ENCODE results near the gene ITGAD.

ITGAD gene

GRCh38 chr16:31380201-31380600, 12.9 kb upstream of the ITGAD start:
- Histone ChIP-seq H2AFZ (ENCODE audit: low read length) (no peak overlapping the region), H3K4me3 (ENCODE audit: low read depth, low read length, poor library complexity, severe bottlenecking) (no peak overlapping the region), H3K36me3 (ENCODE audit: insufficient read depth, low read length) (no peaks in the 10 kb centered on the region), H4K20me1 (ENCODE audit: insufficient read depth, low read length) (no peaks in the 10 kb centered on the region), H3K27me3 (ENCODE audit: insufficient read depth, low read length) (no peaks in the 10 kb centered on the region), H3K4me2 (ENCODE audit: low read length) (no peak overlapping the region), H3K4me1 (ENCODE audit: insufficient read depth, low read length, severe bottlenecking) (no peaks in the 10 kb centered on the region), H3K9me2 (ENCODE audit: low read depth, low read length) (no peaks in the 10 kb centered on the region), H3K9me3 (ENCODE audit: low read length) (no peaks in the 10 kb centered on the region), H3K9ac (ENCODE audit: low read length) (no peak overlapping the region), H3K27ac (ENCODE audit: low read depth, low read length, poor library complexity, severe bottlenecking) (no peak overlapping the region), H3F3A (ENCODE audit: insufficient read depth, low read length) (no peaks in the 10 kb centered on the region), H3K79me2 (ENCODE audit: insufficient read depth, low read length) (no peaks in the 10 kb centered on the region)
- no peak for TF ChIP-seq EZH2 (IDR thresholded peaks at IDR 0.05; ENCODE audit: borderline replicate concordance, low read length)
- no peak for TF ChIP-seq CTCF (IDR thresholded peaks at IDR 0.05; ENCODE audit: low read length)

GRCh38 chr16:31382485-31383161, 10.5 kb upstream of the ITGAD start:
- H3K27me3 ChIP-seq (ENCODE audit: insufficient read depth, low read length): peaks cover 3% of the 10 kb centered on the region; the same call in 1 of the 2 replicates
- TF ChIP-seq CTCF (IDR thresholded peaks at IDR 0.05; ENCODE audit: low read length): peak; percentile 81
- TF ChIP-seq EZH2 (IDR thresholded peaks at IDR 0.05; ENCODE audit: borderline replicate concordance, low read length): no peak
- H3F3A ChIP-seq (ENCODE audit: insufficient read depth, low read length): no peaks in the 10 kb centered on the region
- H3K79me2 ChIP-seq (ENCODE audit: insufficient read depth, low read length): no peaks in the 10 kb centered on the region
- no peak overlapping the region for H3K4me3 ChIP-seq (ENCODE audit: low read depth, low read length, poor library complexity, severe bottlenecking)
- H3K36me3 ChIP-seq (ENCODE audit: insufficient read depth, low read length): no peaks in the 10 kb centered on the region
- no peak overlapping the region for H3K27ac ChIP-seq (ENCODE audit: low read depth, low read length, poor library complexity, severe bottlenecking)
- H3K9me3 ChIP-seq (ENCODE audit: low read length): 0 out of 2 replicates have a peak, but pooled peaks cover 2% of the 10 kb centered on the region
- H3K9ac ChIP-seq (ENCODE audit: low read length): no peak overlapping the region
- H3K4me1 ChIP-seq (ENCODE audit: insufficient read depth, low read length, severe bottlenecking): no peaks in the 10 kb centered on the region
- H4K20me1 ChIP-seq (ENCODE audit: insufficient read depth, low read length): no peaks in the 10 kb centered on the region
- no peaks in the 10 kb centered on the region for H3K9me2 ChIP-seq (ENCODE audit: low read depth, low read length)
- H2AFZ ChIP-seq (ENCODE audit: low read length): no peak overlapping the region
- no peak overlapping the region for H3K4me2 ChIP-seq (ENCODE audit: low read length)

GRCh38 chr16:31385680-31386079, 7.5 kb upstream of the ITGAD start:
- TF ChIP-seq EZH2 (IDR thresholded peaks at IDR 0.05; ENCODE audit: borderline replicate concordance, low read length): no peak
- no peak for TF ChIP-seq CTCF (IDR thresholded peaks at IDR 0.05; ENCODE audit: low read length)
- H3K79me2 ChIP-seq (ENCODE audit: insufficient read depth, low read length): no peaks in the 10 kb centered on the region
- H3K4me3 ChIP-seq (ENCODE audit: low read depth, low read length, poor library complexity, severe bottlenecking): no peak overlapping the region
- H3K9me2 ChIP-seq (ENCODE audit: low read depth, low read length): no peaks in the 10 kb centered on the region
- H3K9ac ChIP-seq (ENCODE audit: low read length): no peak overlapping the region
- no peak overlapping the region for H3K27ac ChIP-seq (ENCODE audit: low read depth, low read length, poor library complexity, severe bottlenecking)
- H2AFZ ChIP-seq (ENCODE audit: low read length): no peak overlapping the region
- H3K4me2 ChIP-seq (ENCODE audit: low read length): no peak overlapping the region
- H3K27me3 ChIP-seq (ENCODE audit: insufficient read depth, low read length): peaks cover 3% of the 10 kb centered on the region; the same call in 1 of the 2 replicates
- no peaks in the 10 kb centered on the region for H3K36me3 ChIP-seq (ENCODE audit: insufficient read depth, low read length)
- H3K4me1 ChIP-seq (ENCODE audit: insufficient read depth, low read length, severe bottlenecking): no peaks in the 10 kb centered on the region
- no peaks in the 10 kb centered on the region for H4K20me1 ChIP-seq (ENCODE audit: insufficient read depth, low read length)
- H3K9me3 ChIP-seq (ENCODE audit: low read length): 0 out of 2 replicates have a peak, but pooled peaks cover 2% of the 10 kb centered on the region
- no peaks in the 10 kb centered on the region for H3F3A ChIP-seq (ENCODE audit: insufficient read depth, low read length)

Measured in OCI-LY1 (cell line).